T-helper 17 cell (primary cell): ENCODE data around the gene ADNP2. TPM values are rescaled to one million over a fixed set of nuclear protein-coding genes. Genes with fewer than 3 reads are reported as not detected.

Experiments used
- ATAC-seq: fragments of 150-1000 bp; cut with Tn5 transposase; 2 replicates; pipeline ENCODE4 v1.10.0; 2021; ENCODE audit warnings: mild to moderate bottlenecking, moderate library complexity
- DNase-seq, 3 donors: peaks; one replicate each; pipeline versions ENCODE4 v3.0.0 to v3.0.0-alpha.2; 2020 to 2021
- H3K9me3 ChIP-seq: one replicate; pipeline ENCODE4 v1.7.0; 2013; ENCODE audit warnings: low read length, mild to moderate bottlenecking; ENCODE audit not compliant: control insufficient read depth, poor library complexity, severe bottlenecking
- H3K27ac Mint-ChIP-seq: one replicate; pipeline ENCODE4 v1.8.0; 2022; ENCODE audit warnings: mild to moderate bottlenecking, moderate library complexity, mixed read lengths
- H3K27me3 Mint-ChIP-seq: one replicate; pipeline ENCODE4 v1.8.0; 2022; ENCODE audit warnings: mixed read lengths
- H3K36me3 Mint-ChIP-seq: one replicate; pipeline ENCODE4 v1.8.0; 2022; ENCODE audit warnings: low read depth, mixed read lengths
- H3K4me1 Mint-ChIP-seq: one replicate; pipeline ENCODE4 v1.8.0; 2022; ENCODE audit warnings: mild to moderate bottlenecking, mixed read lengths
- H3K4me3 Mint-ChIP-seq: one replicate; pipeline ENCODE4 v1.8.0; 2022; ENCODE audit warnings: mild to moderate bottlenecking, moderate library complexity, mixed read lengths
- total RNA-seq, 4 donors: library from RNA in 2 of 4; stranded (reverse) in 2 of 4; gene quantifications; one replicate each; pipeline ENCODE4 v1.2.3 and lab custom pipeline; 2022 to 2026

The ADNP2 gene
- total RNA-seq, 2 donors from 2014 or later = 41.5 to 50.0 TPM

GRCh38 chr18:80171054-80171872, 62.2 kb downstream of the ADNP2 start:
- Mint-ChIP-seq H3K4me1 (peaks cover 28% of the 10 kb centered on the region), H3K4me3 (peak overlapping the region; percentile 21), H3K27ac (peak overlapping the region; percentile 86), H3K36me3 (peaks cover 2% of the 10 kb centered on the region), H3K27me3 (peaks cover 65% of the 10 kb centered on the region)
- DNase-seq = peak in 1 of 3 donors; percentile 46
- H3K9me3 ChIP-seq = no peaks in the 10 kb centered on the region
- no peak for ATAC-seq

- ATAC-seq = no peak
- no peak for DNase-seq
- Mint-ChIP-seq H3K27ac (no peak overlapping the region), H3K4me3 (peak overlapping the region; percentile 39), H3K27me3 (peaks cover 66% of the 10 kb centered on the region), H3K4me1 (peaks cover 26% of the 10 kb centered on the region), H3K36me3 (peaks cover 2% of the 10 kb centered on the region)
- H3K9me3 ChIP-seq = no peaks in the 10 kb centered on the region
Observed at GRCh38 chr18:80172056-80172455, 63.0 kb downstream of the ADNP2 start.

- Mint-ChIP-seq H3K27ac (no peak overlapping the region), H3K27me3 (peaks cover 64% of the 10 kb centered on the region), H3K4me3 (no peak overlapping the region), H3K4me1 (peaks cover 26% of the 10 kb centered on the region), H3K36me3 (peaks cover 2% of the 10 kb centered on the region)
- no peaks in the 10 kb centered on the region for H3K9me3 ChIP-seq
- DNase-seq (no peak), ATAC-seq (no peak)
Observed at GRCh38 chr18:80173060-80173459, 64.0 kb downstream of the ADNP2 start.

GRCh38 chr18:80175451-80176204, 66.6 kb downstream of the ADNP2 start:
- peak; percentile 91 for ATAC-seq
- Mint-ChIP-seq H3K36me3 (no peaks in the 10 kb centered on the region), H3K27me3 (peaks cover 55% of the 10 kb centered on the region), H3K4me3 (peak overlapping the region; percentile 58), H3K27ac (peak overlapping the region; percentile 86), H3K4me1 (peaks cover 26% of the 10 kb centered on the region)
- DNase-seq = peak in 2 of 3 donors; percentile 20 to 27
- H3K9me3 ChIP-seq = no peaks in the 10 kb centered on the region

- DNase-seq (no peak), ATAC-seq (no peak)
- no peaks in the 10 kb centered on the region for H3K9me3 ChIP-seq
- Mint-ChIP-seq H3K27ac (peak overlapping the region; percentile 86), H3K4me3 (no peak overlapping the region), H3K36me3 (no peaks in the 10 kb centered on the region), H3K4me1 (peaks cover 21% of the 10 kb centered on the region), H3K27me3 (peaks cover 54% of the 10 kb centered on the region)
Observed at GRCh38 chr18:80176334-80177073, 67.4 kb downstream of the ADNP2 start.

GRCh38 chr18:80177128-80177527, 68.1 kb downstream of the ADNP2 start:
- Mint-ChIP-seq H3K4me1 (peaks cover 19% of the 10 kb centered on the region), H3K27ac (no peak overlapping the region), H3K4me3 (no peak overlapping the region), H3K36me3 (no peaks in the 10 kb centered on the region), H3K27me3 (peaks cover 54% of the 10 kb centered on the region)
- H3K9me3 ChIP-seq = no peaks in the 10 kb centered on the region
- DNase-seq = no peak
- ATAC-seq = no peak

- Mint-ChIP-seq H3K4me3 (no peak overlapping the region), H3K27ac (peak overlapping the region; percentile 19), H3K27me3 (peaks cover 47% of the 10 kb centered on the region), H3K4me1 (peaks cover 18% of the 10 kb centered on the region), H3K36me3 (no peaks in the 10 kb centered on the region)
- DNase-seq = no peak
- no peak for ATAC-seq
- H3K9me3 ChIP-seq = no peaks in the 10 kb centered on the region
Observed at GRCh38 chr18:80178935-80179818, 70.1 kb downstream of the ADNP2 start.

- H3K27ac Mint-ChIP-seq = peak overlapping the region; percentile 19
- H3K4me3 Mint-ChIP-seq = no peak overlapping the region
- H3K4me1 Mint-ChIP-seq = peaks cover 13% of the 10 kb centered on the region
- H3K36me3 Mint-ChIP-seq = no peaks in the 10 kb centered on the region
- no peaks in the 10 kb centered on the region for H3K9me3 ChIP-seq
- peaks cover 45% of the 10 kb centered on the region for H3K27me3 Mint-ChIP-seq
- DNase-seq (no peak), ATAC-seq (no peak)
Observed at GRCh38 chr18:80179857-80180558, 70.9 kb downstream of the ADNP2 start.

GRCh38 chr18:80180778-80181564, 71.9 kb downstream of the ADNP2 start:
- Mint-ChIP-seq H3K27ac (no peak overlapping the region), H3K4me1 (peaks cover 5% of the 10 kb centered on the region), H3K36me3 (no peaks in the 10 kb centered on the region), H3K27me3 (peaks cover 37% of the 10 kb centered on the region), H3K4me3 (no peak overlapping the region)
- no peaks in the 10 kb centered on the region for H3K9me3 ChIP-seq
- no peak for ATAC-seq
- no peak for DNase-seq

GRCh38 chr18:80181642-80182461, 72.8 kb downstream of the ADNP2 start:
- no peak for DNase-seq
- peaks cover 4% of the 10 kb centered on the region for H3K4me1 Mint-ChIP-seq
- no peaks in the 10 kb centered on the region for H3K36me3 Mint-ChIP-seq
- no peak overlapping the region for H3K27ac Mint-ChIP-seq
- H3K9me3 ChIP-seq = no peaks in the 10 kb centered on the region
- no peak for ATAC-seq
- H3K27me3 Mint-ChIP-seq = peaks cover 36% of the 10 kb centered on the region
- H3K4me3 Mint-ChIP-seq = no peak overlapping the region

- H3K4me1 Mint-ChIP-seq = peaks cover 4% of the 10 kb centered on the region
- H3K36me3 Mint-ChIP-seq = no peaks in the 10 kb centered on the region
- ATAC-seq = no peak
- no peak for DNase-seq
- no peak overlapping the region for H3K27ac Mint-ChIP-seq
- H3K4me3 Mint-ChIP-seq = no peak overlapping the region
- H3K9me3 ChIP-seq = no peaks in the 10 kb centered on the region
- peaks cover 37% of the 10 kb centered on the region for H3K27me3 Mint-ChIP-seq
Observed at GRCh38 chr18:80182855-80183254, 73.8 kb downstream of the ADNP2 start.
